Endothelial cell of umbilical vein (primary cell): ENCODE results near the gene MAPK8IP2. TPM values are rescaled to one million over a fixed set of nuclear protein-coding genes. Genes with fewer than 3 reads are reported as not detected.

Experiments used
- BruUV-seq: library from RNA; stranded (reverse); fragments of 400-500 nt; replicated peaks from 2 replicates; lab custom pipeline; 2021; lab: Mats Ljungman, UMichigan
- CTCF ChIA-PET: fragments of 300-600, 350-600 bp; sonication (Branson Sonifier 250); formaldehyde crosslinking; loops from one replicate; lab custom pipeline; 2021; ENCODE audit warnings: antibody characterized with exemption, inconsistent platforms; lab: Charles Lee
- POLR2A ChIA-PET: fragments of 300-600, 350-600 bp; sonication (Branson Sonifier 250); formaldehyde crosslinking; loops from one replicate; lab custom pipeline; 2021; ENCODE audit warnings: antibody characterized with exemption, inconsistent platforms; lab: Charles Lee
- DNase-seq: peaks from one replicate; pipeline ENCODE4 v3.0.0-alpha.2; 2011; ENCODE audit warnings: low read depth, low spot score
- FAIRE-seq: peaks from 2 replicates; lab custom pipeline; 2011; peaks lifted over from hg19 to GRCh38; lab: Jason Lieb, UNC
- H2AFZ ChIP-seq: 2 replicates; pipeline ENCODE4 v1.6.0; 2012; ENCODE audit warnings: low read depth, low read length, control low read depth, inconsistent platforms
- H3K27ac ChIP-seq: 2 replicates; pipeline ENCODE4 v1.5.1; 2011; ENCODE audit warnings: low read depth, mild to moderate bottlenecking, control low read depth, low read length, moderate library complexity; ENCODE audit not compliant: insufficient read depth
- H3K27me3 ChIP-seq, 2 experiments: 2 replicates each; pipeline versions ENCODE4 v1.6.0 to v1.6.1; 2011; ENCODE audit warnings: low read length in 2 of 2, mixed read lengths in 1 of 2; ENCODE audit not compliant: control insufficient read depth in 2 of 2, insufficient read depth in 2 of 2
- H3K36me3 ChIP-seq, 2 experiments: 2 replicates in 1 of 2; 3 replicates in 1 of 2; pipeline ENCODE4 v1.5.1; 2011; ENCODE audit warnings: low read length in 2 of 2, mild to moderate bottlenecking in 1 of 2, moderate library complexity in 1 of 2; ENCODE audit not compliant: control insufficient read depth in 2 of 2, insufficient read depth in 2 of 2; ENCODE audit errors: extremely low read depth in 1 of 2
- H3K4me1 ChIP-seq: 3 replicates; pipeline ENCODE4 v1.5.1; 2011; ENCODE audit warnings: mild to moderate bottlenecking, low read length; ENCODE audit not compliant: control insufficient read depth, insufficient read depth; ENCODE audit errors: extremely low read depth
- H3K4me2 ChIP-seq: 2 replicates; pipeline ENCODE4 v1.6.1; 2011; ENCODE audit warnings: low read length, control low read depth, mixed read lengths; ENCODE audit not compliant: insufficient read depth
- H3K4me3 ChIP-seq, 3 experiments: fragments of 200-600 bp in 1 of 3; sonication (generic), shearing (Covaris generic) in 1 of 3; replicated peaks in 1 of 3; 2 replicates each; pipeline ENCODE4 v1.5.1; 2011 to 2016; ENCODE audit warnings: control low read depth in 3 of 3, low read length in 3 of 3, mild to moderate bottlenecking in 2 of 3, inconsistent platforms in 1 of 3, low read depth in 1 of 3, moderate library complexity in 1 of 3; ENCODE audit not compliant: insufficient read depth in 1 of 3
- H3K79me2 ChIP-seq: 2 replicates; pipeline ENCODE4 v1.6.0; 2012; ENCODE audit warnings: low read length, inconsistent platforms; ENCODE audit not compliant: control insufficient read depth, insufficient read depth
- H3K9ac ChIP-seq: replicated peaks from 2 replicates; pipeline ENCODE3; 2011; ENCODE audit warnings: low read length, control low read depth; ENCODE audit not compliant: insufficient read depth; ENCODE audit errors: extremely low read depth
- H3K9me1 ChIP-seq: replicated peaks from 3 replicates; pipeline ENCODE4 v1.6.0; 2011; ENCODE audit warnings: mild to moderate bottlenecking, low read length; ENCODE audit not compliant: control insufficient read depth, insufficient read depth; ENCODE audit errors: extremely low read depth
- H3K9me3 ChIP-seq: replicated peaks from 2 replicates; pipeline ENCODE4 v1.5.1; 2012; ENCODE audit warnings: low read length, inconsistent platforms; ENCODE audit not compliant: control insufficient read depth, insufficient read depth
- H4K20me1 ChIP-seq: replicated peaks from 2 replicates; pipeline ENCODE3; 2011; ENCODE audit warnings: mild to moderate bottlenecking, low read length; ENCODE audit not compliant: control insufficient read depth, insufficient read depth; ENCODE audit errors: extremely low read depth
- EZH2 ChIP-seq: IDR thresholded peaks from 2 replicates; pipeline ENCODE4 v1.6.1; 2012; ENCODE audit warnings: borderline replicate concordance, low read depth, mild to moderate bottlenecking, moderate library complexity, low read length, inconsistent platforms; ENCODE audit not compliant: severe bottlenecking
- FOS ChIP-seq: IDR thresholded peaks from 2 replicates; pipeline ENCODE4 v1.6.1; 2011; ENCODE audit warnings: mild to moderate bottlenecking, low read length, moderate library complexity, borderline replicate concordance; ENCODE audit not compliant: insufficient read depth
- GATA2 ChIP-seq: IDR thresholded peaks from 2 replicates; pipeline ENCODE4 v1.7.0; 2011; ENCODE audit warnings: low read depth, mild to moderate bottlenecking, moderate library complexity, mixed read lengths, low read length; ENCODE audit not compliant: insufficient read length, insufficient read depth
- JUN ChIP-seq: IDR thresholded peaks from 2 replicates; pipeline ENCODE4 v1.6.1; 2011; ENCODE audit warnings: borderline replicate concordance, low read depth; ENCODE audit not compliant: insufficient read length, insufficient read depth
- MAX ChIP-seq: IDR thresholded peaks from 2 replicates; pipeline ENCODE4 v1.6.1; 2011; ENCODE audit not compliant: insufficient read depth, insufficient read length
- MYC ChIP-seq: IDR thresholded peaks from one replicate; pipeline ENCODE4 v1.6.1; 2011; ENCODE audit warnings: mild to moderate bottlenecking, low read depth, low read length
- POLR2A ChIP-seq: IDR thresholded peaks from 2 replicates; pipeline ENCODE4 v1.6.1; 2012; ENCODE audit warnings: low read depth, mild to moderate bottlenecking, control low read depth, low read length
- POLR2AphosphoS5 ChIP-seq: IDR thresholded peaks from 2 replicates; pipeline ENCODE4 v1.6.1; 2012; ENCODE audit warnings: low read depth, mild to moderate bottlenecking, control low read depth, low read length, moderate library complexity; ENCODE audit not compliant: insufficient read depth
- dilution Hi-C: fragments of 300-500 bp; cut with MboI; formaldehyde crosslinking; loops from one replicate; pipeline ENCODE4 v1.15.0; 2019; ENCODE audit warnings: low sequenced_read_pairs; ENCODE audit not compliant: extremely low pct_ligation_motif_present
- intact Hi-C: fragments of 100-400 bp; cut with micrococcal nuclease; formaldehyde crosslinking; loops from one replicate; pipeline ENCODE4 v1.10.0; 2022
- polyA plus RNA-seq, 4 experiments: library from polyadenylated mRNA; depleted of rRNA in 3 of 4; stranded (reverse) in 3 of 4; unstranded in 1 of 4; fragments of >200 nt; gene quantifications; 2 replicates each; pipeline versions ENCODE4 v1.2.1 to v1.2.3, GENCODE V29; 2011 to 2012; ENCODE audit warnings: missing spikeins in 1 of 4
- total RNA-seq: library from RNA; stranded (reverse); gene quantifications from 2 replicates; pipeline ENCODE4 v1.2.3, GENCODE V29; 2021
- TF ChIP-seq, protein P1 (sequence below), 2 donors: IDR thresholded peaks; 1 replicate in 1 of 2; 2 replicates in 1 of 2; pipeline ENCODE4 v1.5.1; 2011; ENCODE audit warnings: low read length in 2 of 2, mild to moderate bottlenecking in 2 of 2, moderate library complexity in 2 of 2, control low read depth in 1 of 2, inconsistent platforms in 1 of 2, low read depth in 1 of 2; ENCODE audit not compliant: insufficient read depth in 1 of 2; ENCODE audit errors: extremely low read depth in 1 of 2

MAPK8IP2 gene
- total and polyA plus RNA-seq, 2 donors (not counting 3 experiments of a cell fraction or from before 2014, with no cell fraction given) = 0.21 to 0.31 TPM

- no peaks in the 10 kb centered on the region for H4K20me1 ChIP-seq
- H3K4me3 ChIP-seq = no peak overlapping the region
- no peak for DNase-seq
- H2AFZ ChIP-seq = no peak overlapping the region
- H3K36me3 ChIP-seq = no peaks in the 10 kb centered on the region
- no peak for FAIRE-seq
- H3K27me3 ChIP-seq = peaks cover 7 to 10% of the 10 kb centered on the region in 2 experiments
- BruUV-seq = no TSS peak
- H3K9me3 ChIP-seq = no peaks in the 10 kb centered on the region
- intact Hi-C loops = no loop called here
- H3K9ac ChIP-seq = no peak overlapping the region
- no peak overlapping the region for H3K4me2 ChIP-seq
- H3K79me2 ChIP-seq = peaks cover 6% of the 10 kb centered on the region
- CTCF ChIA-PET = no interaction called here
- H3K27ac ChIP-seq = no peak overlapping the region
- dilution Hi-C loops = no loop called here
- POLR2A ChIA-PET = no interaction called here
- TF ChIP-seq MAX = no peak
- TF ChIP-seq MYC = no peak
- no peak for TF ChIP-seq POLR2AphosphoS5
- H3K4me1 ChIP-seq = peaks cover 11% of the 10 kb centered on the region
- H3K9me1 ChIP-seq = no peaks in the 10 kb centered on the region
These were observed 14.2 kb upstream of the MAPK8IP2 start for GRCh38 chr22:50586416-50586815.

DNA sequence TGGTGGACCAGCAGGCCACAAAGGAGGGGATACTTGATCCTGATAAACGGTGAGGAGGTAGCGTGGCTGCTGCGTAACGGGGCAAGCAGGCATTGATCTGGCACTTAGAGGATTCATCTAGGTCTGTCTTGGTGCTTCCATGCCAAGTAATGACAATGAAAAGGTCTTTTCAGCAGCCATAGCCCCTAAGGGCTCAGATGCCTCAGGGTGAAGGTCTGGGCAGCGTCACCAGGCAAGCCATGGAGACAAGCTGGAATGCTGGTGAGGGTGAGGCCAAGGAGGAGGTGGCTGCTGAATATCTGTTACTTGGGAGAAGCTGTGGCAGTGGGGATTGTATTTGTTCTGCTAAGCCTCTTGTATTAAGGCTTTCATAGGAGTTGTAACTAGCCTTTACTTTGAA, 13.2 kb upstream of the MAPK8IP2 start:
- dilution Hi-C loops (no loop called here), intact Hi-C loops (no loop called here)
- Histone ChIP-seq H4K20me1 (no peaks in the 10 kb centered on the region), H3K4me1 (peaks cover 6% of the 10 kb centered on the region), H2AFZ (no peak overlapping the region), H3K79me2 (no peaks in the 10 kb centered on the region), H3K4me3 (no peak overlapping the region), H3K27me3 (peaks cover 7 to 10% of the 10 kb centered on the region in 2 experiments), H3K9me3 (no peaks in the 10 kb centered on the region), H3K36me3 (no peaks in the 10 kb centered on the region), H3K9ac (no peak overlapping the region), H3K27ac (no peak overlapping the region), H3K9me1 (no peaks in the 10 kb centered on the region), H3K4me2 (no peak overlapping the region)
- no peak for TF ChIP-seq MAX
- TF ChIP-seq GATA2 = no peak
- no peak for TF ChIP-seq FOS
- TF ChIP-seq MYC = no peak
- TF ChIP-seq JUN = no peak
- TF ChIP-seq, protein P1, sequence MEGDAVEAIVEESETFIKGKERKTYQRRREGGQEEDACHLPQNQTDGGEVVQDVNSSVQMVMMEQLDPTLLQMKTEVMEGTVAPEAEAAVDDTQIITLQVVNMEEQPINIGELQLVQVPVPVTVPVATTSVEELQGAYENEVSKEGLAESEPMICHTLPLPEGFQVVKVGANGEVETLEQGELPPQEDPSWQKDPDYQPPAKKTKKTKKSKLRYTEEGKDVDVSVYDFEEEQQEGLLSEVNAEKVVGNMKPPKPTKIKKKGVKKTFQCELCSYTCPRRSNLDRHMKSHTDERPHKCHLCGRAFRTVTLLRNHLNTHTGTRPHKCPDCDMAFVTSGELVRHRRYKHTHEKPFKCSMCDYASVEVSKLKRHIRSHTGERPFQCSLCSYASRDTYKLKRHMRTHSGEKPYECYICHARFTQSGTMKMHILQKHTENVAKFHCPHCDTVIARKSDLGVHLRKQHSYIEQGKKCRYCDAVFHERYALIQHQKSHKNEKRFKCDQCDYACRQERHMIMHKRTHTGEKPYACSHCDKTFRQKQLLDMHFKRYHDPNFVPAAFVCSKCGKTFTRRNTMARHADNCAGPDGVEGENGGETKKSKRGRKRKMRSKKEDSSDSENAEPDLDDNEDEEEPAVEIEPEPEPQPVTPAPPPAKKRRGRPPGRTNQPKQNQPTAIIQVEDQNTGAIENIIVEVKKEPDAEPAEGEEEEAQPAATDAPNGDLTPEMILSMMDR (IDR thresholded peaks at IDR 0.05; ENCODE audit: extremely low read depth in 1 of 2, insufficient read depth in 1 of 2, low read depth in 1 of 2, low read length in 2 of 2) = no peak
- TF ChIP-seq EZH2 = no peak
- TF ChIP-seq POLR2A = no peak
- no peak for TF ChIP-seq POLR2AphosphoS5
- DNase-seq = no peak
- POLR2A ChIA-PET = no interaction called here
- no TSS peak for BruUV-seq
- CTCF ChIA-PET = interaction anchor here (0.8 to 1.2 kb wide), 2 partner anchors 24 to 33 kb away, joined by 3 to 4 read pairs; partner anchors contain the start of gene SYCE3
- FAIRE-seq = no peak
